HepG2 (cell line): Measurements from ENCODE around the gene ROBO3. TPM values are rescaled to one million over a fixed set of nuclear protein-coding genes. Genes with fewer than 3 reads are reported as not detected.

Experiments
- ATAC-seq: fragments of 200-7000 bp; cut with Tn5 transposase; 3 replicates; pipeline ENCODE4 v1.9.1; 2020; ENCODE audit warnings: mild to moderate bottlenecking, moderate library complexity
- BruUV-seq: library from RNA; stranded (reverse); fragments of 400-500 nt; replicated peaks from 2 replicates; lab custom pipeline; 2021; lab: Mats Ljungman, UMichigan
- CTCF ChIA-PET: fragments of 300-600 bp; formaldehyde crosslinking; extraction: SDS; loops from one replicate; lab custom pipeline; 2021; ENCODE audit warnings: low total read pairs, inconsistent platforms, low intra/inter-chr PET ratio; lab: Yijun Ruan, JAX
- POLR2A ChIA-PET: fragments of 350-600 bp; sonication (Branson Sonifier 250); formaldehyde crosslinking; loops from one replicate; lab custom pipeline; 2020; ENCODE audit warnings: antibody characterized with exemption, inconsistent platforms; lab: Yijun Ruan, JAX
- DNase-seq: peaks from one replicate; pipeline ENCODE4 v3.0.0-alpha.2; 2015; ENCODE audit warnings: low spot score
- FAIRE-seq: peaks from 3 replicates; lab custom pipeline; 2011; peaks lifted over from hg19 to GRCh38; lab: Jason Lieb, UNC
- H2AFZ ChIP-seq: one replicate; pipeline ENCODE4 v1.6.1; 2011; ENCODE audit warnings: low read length, inconsistent platforms
- H3K27ac ChIP-seq: fragments of 300-600 bp; 3 replicates; pipeline ENCODE4 v1.8.0; 2011; ENCODE audit warnings: mixed run types, mild to moderate bottlenecking, mixed read lengths, low read length, inconsistent platforms; ENCODE audit not compliant: insufficient read depth; ENCODE audit errors: extremely low read length
- H3K27me3 ChIP-seq, 2 experiments: fragments of 200-600 bp in 1 of 2; 2 replicates in 1 of 2; 3 replicates in 1 of 2; pipeline versions ENCODE4 v1.6.0 to v1.8.0; 2011; ENCODE audit warnings: low read length in 2 of 2, mild to moderate bottlenecking in 2 of 2, moderate library complexity in 2 of 2, inconsistent platforms in 1 of 2; ENCODE audit not compliant: insufficient read depth in 2 of 2, control insufficient read depth in 1 of 2
- H3K36me3 ChIP-seq, 2 experiments: fragments of 200-600 bp in 1 of 2; replicated peaks in 1 of 2; 2 replicates in 1 of 2; 3 replicates in 1 of 2; pipeline versions ENCODE4 v1.5.1 to v1.8.0; 2011; ENCODE audit warnings: low read length in 2 of 2, inconsistent platforms in 1 of 2; ENCODE audit not compliant: insufficient read depth in 2 of 2, control insufficient read depth in 1 of 2
- H3K4me1 ChIP-seq: 2 replicates; pipeline ENCODE4 v1.5.1; 2012; ENCODE audit warnings: low read length, inconsistent platforms; ENCODE audit not compliant: insufficient read depth
- H3K4me2 ChIP-seq: 2 replicates; pipeline ENCODE4 v1.6.0; 2011; ENCODE audit warnings: low read depth, low read length, inconsistent platforms
- H3K4me3 ChIP-seq, 3 experiments: fragments of 200-600 bp in 1 of 3; sonication (generic), shearing (Covaris generic) in 1 of 3; replicated peaks in 1 of 3; 2 replicates each; pipeline ENCODE4 v1.5.1; 2011 to 2016; ENCODE audit warnings: low read length in 3 of 3, inconsistent platforms in 2 of 3, low read depth in 2 of 3, mild to moderate bottlenecking in 2 of 3, control low read depth in 1 of 3, mixed read lengths in 1 of 3; ENCODE audit not compliant: insufficient read depth in 1 of 3
- H3K79me2 ChIP-seq: one replicate; pipeline ENCODE4 v1.6.1; 2011; ENCODE audit warnings: low read length, inconsistent platforms; ENCODE audit not compliant: insufficient read depth
- H3K9ac ChIP-seq: 2 replicates; pipeline ENCODE4 v1.6.0; 2011; ENCODE audit warnings: mild to moderate bottlenecking, low read depth, low read length, inconsistent platforms; ENCODE audit not compliant: insufficient read depth
- H3K9me3 ChIP-seq: 2 replicates; pipeline ENCODE4 v1.5.1; 2012; ENCODE audit warnings: mild to moderate bottlenecking, low read length
- H4K20me1 ChIP-seq: 2 replicates; pipeline ENCODE4 v1.6.0; 2011; ENCODE audit warnings: inconsistent platforms, mild to moderate bottlenecking, low read length, moderate library complexity; ENCODE audit not compliant: insufficient read depth
- CTCF ChIP-seq: sonication (generic); formaldehyde crosslinking; IDR thresholded peaks from 2 replicates; pipeline ENCODE4 v1.5.0; 2020; ENCODE audit warnings: mild to moderate bottlenecking, missing genetic modification reagents, moderate library complexity
- KDM5A ChIP-seq: fragments of 200-600 bp; sonication (generic); IDR thresholded peaks from 2 replicates; pipeline ENCODE4 v1.7.0; 2018; ENCODE audit warnings: antibody characterized with exemption, mild to moderate bottlenecking, low read length, borderline replicate concordance
- NFIB ChIP-seq: sonication (generic); formaldehyde crosslinking; IDR thresholded peaks from 2 replicates; pipeline ENCODE4 v1.9.0; 2021; ENCODE audit warnings: missing genetic modification reagents, mild to moderate bottlenecking, borderline replicate concordance
- PHF21A ChIP-seq: sonication (generic); formaldehyde crosslinking; IDR thresholded peaks from 2 replicates; pipeline ENCODE4 v1.5.0; 2020; ENCODE audit warnings: mild to moderate bottlenecking, missing genetic modification reagents
- POLR2AphosphoS5 ChIP-seq: IDR thresholded peaks from 2 replicates; pipeline ENCODE4 v1.6.1; 2012; ENCODE audit warnings: low read depth, low read length
- SP1 ChIP-seq, 2 experiments: fragments of 450-650 bp in 1 of 2; sonication (generic) in 1 of 2; formaldehyde crosslinking in 1 of 2; IDR thresholded peaks; 2 replicates each; pipeline versions ENCODE4 v1.4.0 to v1.6.1; 2016 to 2020; ENCODE audit warnings: missing genetic modification reagents in 1 of 2
- STAG1 ChIP-seq: sonication (generic); formaldehyde crosslinking; IDR thresholded peaks from 2 replicates; pipeline ENCODE4 v1.4.0; 2020; ENCODE audit warnings: missing genetic modification reagents
- TARDBP ChIP-seq: sonication (generic); formaldehyde crosslinking; IDR thresholded peaks from 2 replicates; pipeline ENCODE4 v1.8.0; 2022; ENCODE audit warnings: mild to moderate bottlenecking, missing genetic modification reagents
- THAP11 ChIP-seq: IDR thresholded peaks from 2 replicates; pipeline ENCODE4 v1.6.1; 2016; ENCODE audit warnings: missing biosample characterization, missing genetic modification reagents
- ZNF530 ChIP-seq: sonication (generic); formaldehyde crosslinking; IDR thresholded peaks from 2 replicates; pipeline ENCODE4 v1.5.0; 2020; ENCODE audit warnings: low read depth, mild to moderate bottlenecking, missing genetic modification reagents
- ZNF614 ChIP-seq: IDR thresholded peaks from 2 replicates; pipeline ENCODE4 v1.6.1; 2018; ENCODE audit warnings: missing biosample characterization, missing genetic modification reagents, inconsistent platforms, borderline replicate concordance
- ZNF646 ChIP-seq: sonication (generic); formaldehyde crosslinking; IDR thresholded peaks from 2 replicates; pipeline ENCODE4 v1.9.0; 2021; ENCODE audit warnings: mild to moderate bottlenecking, missing genetic modification reagents
- ZNF770 ChIP-seq: sonication (generic); formaldehyde crosslinking; IDR thresholded peaks from 2 replicates; pipeline ENCODE4 v1.5.0; 2020; ENCODE audit warnings: mild to moderate bottlenecking, missing genetic modification reagents
- WGBS: methylation state at CpG from one replicate; pipeline ENCODE4 v1.1.6; 2017; ENCODE audit warnings: low lambda C conversion rate; 5-methylcytosine and 5-hydroxymethylcytosine counted together
- in situ Hi-C: cut with HindIII; loops from 2 replicates; pipeline ENCODE4 v1.10.0; 2017; ENCODE audit warnings: low pct_unique_long_range_greater_than_20kb; ENCODE audit not compliant: extremely low pct_ligation_motif_present
- intact Hi-C: fragments of 100-400 bp; cut with micrococcal nuclease; formaldehyde crosslinking; loops from one replicate; pipeline ENCODE4 v1.10.0; 2022; ENCODE audit not compliant: unreplicated experiment
- polyA plus RNA-seq, 8 experiments: library from polyadenylated mRNA; depleted of rRNA in 3 of 8; stranded (reverse) in 7 of 8; unstranded in 1 of 8; fragments of >200 nt; fragmentation: Illumina TruSeq in 4 of 8; extraction: Trizol in 4 of 8; gene quantifications; 2 replicates each; pipeline versions ENCODE4 v1.2.1 to v1.2.3, GENCODE V29; 2011 to 2016; ENCODE audit warnings: low read depth in 4 of 8, missing spikeins in 1 of 8, mixed read lengths in 1 of 8; ENCODE audit not compliant: insufficient read depth in 1 of 8
- total RNA-seq, 5 experiments: library from RNA; depleted of rRNA; stranded (reverse); fragments of >200 nt; fragmentation: Illumina TruSeq; extraction: Trizol; gene quantifications; 2 replicates each; pipeline ENCODE4 v1.2.3, GENCODE V29; 2016; ENCODE audit warnings: low read depth in 1 of 5

The ROBO3 gene
- total and polyA plus RNA-seq, 2 of the 13 experiments (the other 11 are each of a cell fraction or from before 2014, with no cell fraction given), result 0.07 to 2.4 TPM

GRCh38 chr11:124837491-124837856 lies 27.8 kb upstream of the ROBO3 start:
- in situ Hi-C loops (loop anchor here (5.0 kb wide), 2 partner anchors 165 to 195 kb away; partner anchors contain the start of genes SIAE and SPA17), intact Hi-C loops (loop anchor here (1.0 to 2.0 kb wide), 5 partner anchors 30 to 193 kb away; partner anchors contain the start of gene MSANTD2)
- Histone ChIP-seq H4K20me1 (no peaks in the 10 kb centered on the region), H3K4me3 (no peak overlapping the region), H3K4me1 (peaks cover 32% of the 10 kb centered on the region), H3K79me2 (no peaks in the 10 kb centered on the region), H2AFZ (no peak overlapping the region), H3K9ac (no peak overlapping the region), H3K27ac (no peak overlapping the region), H3K27me3 (peaks cover 11 to 55% of the 10 kb centered on the region in 2 experiments), H3K9me3 (no peaks in the 10 kb centered on the region), H3K4me2 (no peak overlapping the region), H3K36me3 (no peaks in the 10 kb centered on the region)
- DNase-seq (peak; percentile 58), FAIRE-seq (peak; percentile 18), ATAC-seq (peak; percentile 57)
- POLR2A ChIA-PET, result interaction anchor here (2.5 kb wide), 1 partner anchor 37 kb away, joined by 14 read pairs; the partner anchor contains the start of gene MSANTD2
- CTCF ChIA-PET, result interaction anchor here (1.0 to 4.5 kb wide), 8 partner anchors 29 to 193 kb away, joined by 3 to 45 read pairs (median 9); partner anchors contain the start of genes ESAM and ROBO3
- 20% methylated on average over 3 of the region's 3 CpGs for WGBS
- BruUV-seq, result no TSS peak
- TF ChIP-seq KDM5A, result no peak
- no peak for TF ChIP-seq THAP11 (CRISPR knock-in tag)
- no peak for TF ChIP-seq NFIB (CRISPR knock-in tag)
- TF ChIP-seq ZNF614, result 0 out of 2 replicates have a peak, but pooled peaks have one; percentile 13
- peak; percentile 79; the same call in 1 of the 2 replicates for TF ChIP-seq ZNF646
- TF ChIP-seq STAG1, result peak; percentile 14; the same call in 1 of the 2 replicates
- TF ChIP-seq ZNF770 (CRISPR knock-in tag), result no peak
- no peak for TF ChIP-seq PHF21A (CRISPR knock-in tag)
- TF ChIP-seq SP1 (IDR thresholded peaks at IDR 0.05), result no peak
- no peak for TF ChIP-seq SP1 (CRISPR knock-in tag; IDR thresholded peaks at IDR 0.05)
- TF ChIP-seq POLR2AphosphoS5, result no peak
- no peak for TF ChIP-seq TARDBP (CRISPR knock-in tag)
- peak; percentile 71 for TF ChIP-seq CTCF (CRISPR knock-in tag)
- no peak for TF ChIP-seq ZNF530 (CRISPR knock-in tag)
